ENCODE results near the gene NPBWR2.

- no peak for TF ChIP-seq POLR2A (IDR thresholded peaks at IDR 0.05; ENCODE audit: low read depth, low read length)
- no peak for TF ChIP-seq CTCF (IDR thresholded peaks at IDR 0.05; ENCODE audit: extremely low read depth in 1 of 2, insufficient read depth in 1 of 2, low read depth in 1 of 2, low read length in 2 of 2)
Measured at GRCh38 chr20:64116016-64116415, 8.7 kb upstream of the NPBWR2 start.
